NCI-H1694 (cell line): ENCODE measurements around the gene ZNF692.

Experiments
- DNase-seq: peaks from one replicate; lab custom pipeline; 2025; lab: John Stamatoyannopoulos, UW

The ZNF692 gene

DNA sequence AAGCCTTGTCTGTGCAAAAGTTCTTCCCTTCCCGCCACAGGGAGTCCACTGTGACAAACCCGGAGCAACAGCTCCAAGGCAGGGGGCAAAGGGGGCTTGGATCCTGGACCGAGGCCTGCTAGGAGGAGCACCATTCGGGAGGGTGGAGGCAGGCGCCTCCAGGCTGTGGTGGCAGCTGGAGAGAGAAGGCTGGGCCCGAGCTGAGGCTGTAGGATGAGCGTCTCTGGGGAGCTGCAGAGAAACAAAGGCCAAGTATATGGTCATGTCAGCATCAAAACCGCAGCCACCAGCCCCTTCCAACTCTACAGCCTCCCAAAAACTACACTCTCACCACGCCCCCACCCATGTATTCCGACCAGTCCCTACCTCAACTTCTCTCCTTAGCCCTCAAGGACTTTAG lies 33.7 kb downstream of the ZNF692 start:
- DNase-seq = no peak

GRCh38 chr1:248824701-248825100 lies 34.2 kb downstream of the ZNF692 start:
- DNase-seq = no peak

- no peak for DNase-seq
Measured at GRCh38 chr1:248824301-248824700, 34.6 kb downstream of the ZNF692 start.

GRCh38 chr1:248823517-248824001 lies 35.3 kb downstream of the ZNF692 start:
- DNase-seq = no peak

- DNase-seq = no peak
Measured at GRCh38 chr1:248822148-248823032, 36.5 kb downstream of the ZNF692 start.

- no peak for DNase-seq
Measured at GRCh38 chr1:248821641-248822040, 37.2 kb downstream of the ZNF692 start.

DNA sequence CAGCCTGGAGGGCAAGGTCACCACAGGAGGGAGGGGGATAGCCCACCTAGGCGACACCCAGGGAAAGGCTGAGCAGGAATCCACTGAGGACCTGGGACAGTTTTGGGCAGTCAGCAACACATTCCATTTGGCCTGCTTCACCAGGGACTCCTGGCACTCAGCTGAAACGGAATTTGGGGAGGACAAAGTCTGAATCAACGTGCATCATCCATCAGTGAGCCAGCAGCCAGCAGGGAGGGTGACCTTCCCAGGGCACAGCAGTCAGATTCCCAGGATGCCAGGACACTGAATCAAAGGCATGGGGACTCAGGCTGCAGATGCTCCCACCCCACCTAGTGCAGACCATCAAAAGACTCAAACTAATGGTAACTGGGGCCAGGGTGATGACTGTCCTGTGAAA lies 37.8 kb downstream of the ZNF692 start:
- no peak for DNase-seq

DNA sequence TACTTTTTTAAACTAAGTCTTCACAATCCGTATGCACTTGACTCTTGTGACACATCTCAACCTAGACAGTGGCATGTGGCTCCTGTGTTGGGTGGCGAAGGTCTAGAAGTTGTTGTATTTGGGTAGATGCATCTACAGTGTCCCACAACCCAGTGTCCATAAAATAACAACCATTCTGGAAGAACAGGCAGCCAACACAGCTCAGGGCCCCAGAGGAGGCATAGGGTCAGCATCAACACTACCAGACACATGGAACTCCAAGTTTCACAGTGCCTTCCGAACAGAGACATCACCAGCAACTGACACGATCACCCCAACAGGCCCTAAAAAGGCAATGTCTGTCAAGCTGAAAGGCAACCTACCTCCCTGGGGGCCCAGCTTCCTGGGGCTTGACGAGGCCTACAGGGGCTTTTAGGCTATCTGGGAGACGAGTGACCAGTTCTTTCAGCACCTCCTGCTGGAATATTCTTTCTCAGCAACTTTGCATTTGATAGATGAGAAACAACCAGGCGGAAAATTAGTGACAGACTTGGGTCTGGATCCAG lies 38.8 kb downstream of the ZNF692 start:
- DNase-seq = no peak

DNA sequence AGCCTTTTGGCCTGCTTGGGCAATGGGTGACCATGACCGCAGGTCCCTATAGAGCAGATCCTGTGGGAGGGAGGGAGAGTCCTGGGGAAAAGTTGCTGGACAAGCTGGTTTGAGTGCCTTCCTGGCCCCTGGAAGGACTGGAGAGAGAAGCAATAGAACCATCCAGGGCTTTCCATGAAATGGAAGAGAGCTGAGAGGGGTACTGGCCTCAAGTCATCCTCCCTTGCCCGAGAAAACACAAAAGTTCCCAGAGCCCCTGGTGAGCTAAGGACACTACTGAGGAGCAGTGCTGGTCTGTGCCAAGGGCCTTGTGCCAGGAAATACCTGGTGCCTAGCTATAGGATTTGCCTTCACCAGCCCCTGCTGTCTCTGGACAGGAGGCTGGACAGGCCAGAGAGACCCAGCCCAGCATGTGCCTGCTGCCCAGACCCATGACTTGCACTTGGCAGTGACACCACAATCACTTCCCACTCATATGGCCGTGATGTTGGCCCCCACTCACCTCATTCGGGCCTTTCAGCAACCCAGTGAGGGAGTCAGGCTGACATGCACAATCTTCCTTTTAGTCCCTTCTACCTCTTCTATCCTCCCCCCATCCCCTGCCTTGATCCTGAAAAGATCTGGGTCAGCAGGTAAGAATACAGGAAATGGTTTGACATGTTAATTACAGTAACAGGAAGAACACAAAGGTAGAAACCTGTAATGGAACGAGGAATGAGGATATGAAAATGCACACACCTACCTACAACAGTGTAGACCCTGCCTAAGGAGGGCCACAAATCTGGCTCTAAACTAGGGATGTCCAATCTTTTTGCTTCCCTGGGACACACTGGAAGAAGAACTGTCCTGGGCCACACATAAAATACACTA lies 40.1 kb downstream of the ZNF692 start:
- no peak for DNase-seq

GRCh38 chr1:248817065-248817464 lies 41.8 kb downstream of the ZNF692 start:
- no peak for DNase-seq

- no peak for DNase-seq
Measured at GRCh38 chr1:248816042-248816851, 42.6 kb downstream of the ZNF692 start.

- no peak for DNase-seq
Measured at GRCh38 chr1:248815407-248816034, 43.4 kb downstream of the ZNF692 start.

DNA sequence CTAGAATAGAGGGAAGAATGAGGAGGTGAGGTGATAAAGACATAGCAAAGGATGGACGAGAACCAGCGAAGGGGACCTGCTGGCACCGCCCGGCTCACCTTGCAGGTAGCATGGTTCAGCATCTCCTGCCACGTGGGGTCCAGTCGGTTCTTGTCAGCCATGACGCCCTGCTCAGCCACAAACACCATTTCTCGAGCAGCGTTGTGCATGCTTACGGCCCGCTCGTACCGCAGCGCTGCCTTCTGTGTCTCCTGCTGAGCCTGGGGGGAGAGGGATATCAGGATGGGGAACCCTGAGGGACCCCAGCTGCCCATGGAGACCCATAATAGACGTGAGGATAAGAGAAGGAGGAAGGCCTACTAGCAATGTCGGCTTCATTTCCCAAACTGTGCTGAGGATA lies 44.5 kb downstream of the ZNF692 start:
- no peak for DNase-seq

- DNase-seq = no peak
Measured at GRCh38 chr1:248813546-248813945, 45.3 kb downstream of the ZNF692 start.

- DNase-seq = no peak
Measured at GRCh38 chr1:248812736-248813425, 46.0 kb downstream of the ZNF692 start.

GRCh38 chr1:248811514-248812490 lies 47.1 kb downstream of the ZNF692 start:
- DNase-seq = no peak

DNA sequence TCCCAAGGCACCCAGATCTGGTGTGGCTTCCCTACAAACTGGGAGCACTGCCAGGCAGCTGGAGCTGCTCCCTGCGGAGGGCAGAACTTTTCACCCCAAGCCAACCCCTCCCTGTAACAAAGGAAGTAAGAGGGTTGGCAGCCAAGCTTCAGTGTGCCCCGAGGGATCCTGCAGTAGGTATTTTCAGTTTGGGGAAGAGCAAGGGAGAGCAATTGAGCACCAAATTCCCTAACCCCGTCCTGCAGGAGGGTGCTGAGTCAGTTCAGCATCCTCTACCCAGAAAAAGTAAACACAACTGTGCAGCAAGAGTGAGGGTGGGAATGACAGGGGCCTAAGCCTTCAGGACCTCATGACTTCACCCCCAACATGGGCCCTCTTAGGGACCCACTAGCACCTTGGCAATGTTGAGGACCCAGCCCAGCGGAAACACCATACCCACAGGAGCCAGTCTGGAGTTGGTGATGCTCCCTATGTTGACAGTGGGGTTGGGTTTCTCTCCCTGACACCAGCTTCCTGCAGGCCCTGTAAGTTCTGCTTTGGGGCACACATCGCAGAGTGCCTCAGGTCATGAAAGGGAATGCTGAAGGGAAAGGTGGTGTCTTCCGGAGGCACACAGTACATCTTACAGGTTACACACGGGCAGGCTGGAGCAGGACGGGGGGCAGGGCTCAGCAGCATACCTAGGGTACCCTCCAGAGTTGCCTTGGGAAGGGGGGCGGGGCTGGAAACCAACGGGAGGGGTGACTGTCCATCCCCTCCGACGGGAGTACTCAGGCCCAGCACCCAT lies 48.0 kb downstream of the ZNF692 start:
- DNase-seq = no peak

- DNase-seq = no peak
Measured at GRCh38 chr1:248810000-248810726, 48.7 kb downstream of the ZNF692 start.
